Lower leg skin (tissue), 3 donors: Measurements from ENCODE around the gene NPIPA3.
"Not testable (repeated sequence)": the region's sequence is repeated elsewhere in the genome, so short reads cannot be mapped to it uniquely, and the experiment has no call there.

Experiments used
- POLR2A ChIP-seq, 2 donors: fragments of 450-650 bp; IDR thresholded peaks; one replicate each; pipeline ENCODE4 v1.6.1; 2016 to 2017; ENCODE audit warnings: antibody characterized with exemption in 2 of 2, mild to moderate bottlenecking in 1 of 2, moderate library complexity in 1 of 2
- TF ChIP-seq, protein P1 (sequence below), 3 donors: fragments of 450-650 bp; IDR thresholded peaks; one replicate each; pipeline ENCODE4 v1.5.1; 2016; ENCODE audit warnings: antibody characterized with exemption in 3 of 3, mild to moderate bottlenecking in 3 of 3, moderate library complexity in 2 of 3

DNA sequence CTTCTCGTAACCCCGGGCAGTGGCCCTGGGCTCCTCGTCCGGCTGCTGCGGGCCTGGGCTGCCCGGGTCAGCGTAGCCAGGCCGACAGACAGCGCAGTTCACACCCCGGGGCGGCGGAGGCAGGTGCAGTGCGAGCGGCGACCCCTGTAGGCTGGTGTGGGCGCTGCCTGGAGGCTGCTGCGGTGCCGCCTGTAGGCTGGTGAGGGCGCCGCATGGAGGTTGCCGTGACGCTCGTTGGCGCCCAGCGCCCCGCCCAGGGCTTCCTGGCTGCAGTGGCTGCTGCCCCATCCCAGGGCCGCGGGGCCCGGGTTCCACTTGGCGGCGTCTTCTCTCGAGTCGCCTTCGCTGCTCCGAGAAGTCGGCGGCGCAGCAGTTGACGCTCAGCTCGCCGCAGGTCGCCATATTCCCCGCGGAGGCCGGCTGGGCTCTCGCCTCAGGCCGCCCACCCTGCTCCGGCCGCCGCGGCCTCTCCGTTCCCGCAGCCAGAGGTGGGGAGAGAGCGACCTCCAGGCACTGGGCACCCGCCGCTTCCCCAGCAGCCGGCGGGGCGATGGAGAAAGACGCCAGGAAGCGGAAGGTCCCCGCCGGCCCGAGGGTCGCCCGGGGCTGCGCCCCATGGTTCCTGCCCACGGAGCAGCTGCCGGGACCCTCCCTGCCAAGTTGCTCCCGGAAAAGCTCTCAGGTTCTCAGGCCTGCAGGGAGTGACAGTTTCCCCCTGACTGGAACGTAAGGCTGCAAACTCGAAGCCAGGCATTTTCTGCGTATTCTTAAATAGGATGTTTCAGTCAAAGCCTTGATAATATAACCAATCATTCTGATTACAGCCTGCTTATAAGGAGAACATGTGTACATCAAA, at the start of gene NPIPA3:
- TF ChIP-seq, protein P1, sequence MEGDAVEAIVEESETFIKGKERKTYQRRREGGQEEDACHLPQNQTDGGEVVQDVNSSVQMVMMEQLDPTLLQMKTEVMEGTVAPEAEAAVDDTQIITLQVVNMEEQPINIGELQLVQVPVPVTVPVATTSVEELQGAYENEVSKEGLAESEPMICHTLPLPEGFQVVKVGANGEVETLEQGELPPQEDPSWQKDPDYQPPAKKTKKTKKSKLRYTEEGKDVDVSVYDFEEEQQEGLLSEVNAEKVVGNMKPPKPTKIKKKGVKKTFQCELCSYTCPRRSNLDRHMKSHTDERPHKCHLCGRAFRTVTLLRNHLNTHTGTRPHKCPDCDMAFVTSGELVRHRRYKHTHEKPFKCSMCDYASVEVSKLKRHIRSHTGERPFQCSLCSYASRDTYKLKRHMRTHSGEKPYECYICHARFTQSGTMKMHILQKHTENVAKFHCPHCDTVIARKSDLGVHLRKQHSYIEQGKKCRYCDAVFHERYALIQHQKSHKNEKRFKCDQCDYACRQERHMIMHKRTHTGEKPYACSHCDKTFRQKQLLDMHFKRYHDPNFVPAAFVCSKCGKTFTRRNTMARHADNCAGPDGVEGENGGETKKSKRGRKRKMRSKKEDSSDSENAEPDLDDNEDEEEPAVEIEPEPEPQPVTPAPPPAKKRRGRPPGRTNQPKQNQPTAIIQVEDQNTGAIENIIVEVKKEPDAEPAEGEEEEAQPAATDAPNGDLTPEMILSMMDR (IDR thresholded peaks at IDR 0.05), result not testable (repeated sequence)
- TF ChIP-seq POLR2A (IDR thresholded peaks at IDR 0.05), result not testable (repeated sequence)
